Measurements from ENCODE around the gene CCDC178.

DNA sequence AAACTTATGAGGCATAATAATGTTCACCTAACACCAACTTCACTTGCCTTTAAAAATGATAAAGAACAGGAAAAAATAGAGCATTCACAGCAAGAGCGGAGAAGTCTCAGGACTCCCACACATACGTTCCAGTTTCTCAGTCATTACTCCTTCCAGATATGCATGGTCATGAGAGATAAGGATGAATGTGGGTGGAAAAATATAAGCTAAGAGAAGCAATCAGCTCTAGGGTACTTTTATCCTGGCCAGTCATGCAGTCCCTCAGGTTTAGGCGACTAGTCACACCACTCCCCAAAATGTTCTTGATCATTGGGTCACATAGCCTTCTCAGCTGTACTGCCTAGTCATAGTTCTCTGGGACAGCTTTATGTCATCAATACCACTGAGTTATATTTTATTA is 29.2 kb upstream of the CCDC178 start:
- TF ChIP-seq TAF1 (IDR thresholded peaks at IDR 0.05; ENCODE audit: low read depth) (no peak), EP300 (IDR thresholded peaks at IDR 0.05; ENCODE audit: borderline replicate concordance) (no peak), TCF12 (IDR thresholded peaks at IDR 0.05; ENCODE audit: low read depth) (no peak)
